Head of caudate nucleus (tissue), 42 donors: ENCODE measurements around the gene RIMBP3B.
A peak's percentile ranks its signal among the peaks of the same experiment; 100 is the strongest.
"Not testable (repeated sequence)": the region's sequence is repeated elsewhere in the genome, so short reads cannot be mapped to it uniquely, and the experiment has no call there.

Source experiments
- DNase-seq, 42 donors: peaks; one replicate each; pipeline versions ENCODE4 v3.0.0 to v3.0.0-alpha.2; 2020 to 2021; ENCODE audit warnings: mixed read lengths in 7 of 42
- intact Hi-C: fragments of 100-400 bp; cut with DNase I; formaldehyde crosslinking; loops from one replicate; pipeline ENCODE4 v1.15.0; 2022

RIMBP3B gene

GRCh38 chr22:21383701-21384467, at the start of gene RIMBP3B:
TSS of gene RIMBP3B (plus strand) at chr22:21383751. CDS start at chr22:21383859, 108 bp downstream.
- intact Hi-C loops, DNase-seq: not testable (repeated sequence)

- intact Hi-C loops, DNase-seq: not testable (repeated sequence)
These were observed 26.0 kb upstream of the RIMBP3B start for GRCh38 chr22:21357527-21357926.

- DNase-seq, intact Hi-C loops: not testable (repeated sequence)
These were observed 23.0 kb upstream of the RIMBP3B start for GRCh38 chr22:21360525-21360924.

- DNase-seq, intact Hi-C loops: not testable (repeated sequence)
These were observed 21.1 kb upstream of the RIMBP3B start for GRCh38 chr22:21362473-21362872.

GRCh38 chr22:21363061-21363460, 20.5 kb upstream of the RIMBP3B start:
- DNase-seq, intact Hi-C loops: not testable (repeated sequence)

- intact Hi-C loops, result not testable (repeated sequence)
- DNase-seq, result peak in 5 of 42 donors; percentile 0 to 16 (median 13)
These were observed 19.7 kb upstream of the RIMBP3B start for GRCh38 chr22:21363803-21364202.

- DNase-seq, intact Hi-C loops: not testable (repeated sequence)
These were observed 19.2 kb upstream of the RIMBP3B start for GRCh38 chr22:21364362-21364761.

- intact Hi-C loops, DNase-seq: not testable (repeated sequence)
These were observed 18.2 kb upstream of the RIMBP3B start for GRCh38 chr22:21365337-21365736.

- DNase-seq, intact Hi-C loops: not testable (repeated sequence)
These were observed 14.8 kb upstream of the RIMBP3B start for GRCh38 chr22:21368603-21369310.

- DNase-seq, intact Hi-C loops: not testable (repeated sequence)
These were observed 7.7 kb upstream of the RIMBP3B start for GRCh38 chr22:21375880-21376279.

GRCh38 chr22:21384468-21385357, 1.2 kb downstream of the RIMBP3B start:
- intact Hi-C loops, DNase-seq: not testable (repeated sequence)

GRCh38 chr22:21389480-21389879, 5.9 kb downstream of the RIMBP3B start:
- intact Hi-C loops, DNase-seq: not testable (repeated sequence)

GRCh38 chr22:21390013-21390412, 6.5 kb downstream of the RIMBP3B start:
- DNase-seq, intact Hi-C loops: not testable (repeated sequence)

- intact Hi-C loops, result not testable (repeated sequence)
These were observed 11.1 kb downstream of the RIMBP3B start for GRCh38 chr22:21394613-21395012.

GRCh38 chr22:21401197-21401969, 17.8 kb downstream of the RIMBP3B start:
- intact Hi-C loops, DNase-seq: not testable (repeated sequence)

More at GRCh38 chr22:21394613-21395012, 11.1 kb downstream of the RIMBP3B start:
- not testable (repeated sequence) for DNase-seq

GRCh38 chr22:21402763-21403314, 19.3 kb downstream of the RIMBP3B start:
- intact Hi-C loops, DNase-seq: not testable (repeated sequence)

GRCh38 chr22:21407139-21407538, 23.6 kb downstream of the RIMBP3B start:
- intact Hi-C loops, DNase-seq: not testable (repeated sequence)

- intact Hi-C loops, result not testable (repeated sequence)
These were observed 24.2 kb downstream of the RIMBP3B start for GRCh38 chr22:21407792-21408191.

More at GRCh38 chr22:21407792-21408191, 24.2 kb downstream of the RIMBP3B start:
- DNase-seq, result not testable (repeated sequence)
